Superior temporal gyrus (tissue), 1 donor: ENCODE measurements around the gene NHS.

Source experiments
- DNase-seq: peaks from one replicate; pipeline ENCODE4 v3.0.0-alpha.2; 2016; ENCODE audit errors: extremely low spot score

NHS gene

GRCh38 chrX:17779434-17779833 lies 404.4 kb downstream of the NHS start:
- DNase-seq: no peak
